Adrenal gland (tissue), 5 donors: ENCODE measurements around the gene LYPD6B.

Source experiments
- POLR2A ChIP-seq, 2 donors: fragments of 450-650 bp; IDR thresholded peaks; one replicate each; pipeline ENCODE4 v1.6.1; 2017; ENCODE audit warnings: antibody characterized with exemption in 2 of 2, mild to moderate bottlenecking in 2 of 2, moderate library complexity in 1 of 2
- TF ChIP-seq, protein P1 (sequence below), 6 experiments: fragments of 450-650 bp in 4 of 6; fragments of 200-600 bp in 2 of 6; sonication (generic) in 1 of 6; IDR thresholded peaks; 1 replicate in 5 of 6; 2 replicates in 1 of 6; pipeline versions ENCODE4 v1.5.1 to v1.8.0; 2016 to 2021; ENCODE audit warnings: antibody characterized with exemption in 6 of 6, mild to moderate bottlenecking in 2 of 6, moderate library complexity in 1 of 6
- donor health status: DM: no; HTN: no; CAD: no.

DNA sequence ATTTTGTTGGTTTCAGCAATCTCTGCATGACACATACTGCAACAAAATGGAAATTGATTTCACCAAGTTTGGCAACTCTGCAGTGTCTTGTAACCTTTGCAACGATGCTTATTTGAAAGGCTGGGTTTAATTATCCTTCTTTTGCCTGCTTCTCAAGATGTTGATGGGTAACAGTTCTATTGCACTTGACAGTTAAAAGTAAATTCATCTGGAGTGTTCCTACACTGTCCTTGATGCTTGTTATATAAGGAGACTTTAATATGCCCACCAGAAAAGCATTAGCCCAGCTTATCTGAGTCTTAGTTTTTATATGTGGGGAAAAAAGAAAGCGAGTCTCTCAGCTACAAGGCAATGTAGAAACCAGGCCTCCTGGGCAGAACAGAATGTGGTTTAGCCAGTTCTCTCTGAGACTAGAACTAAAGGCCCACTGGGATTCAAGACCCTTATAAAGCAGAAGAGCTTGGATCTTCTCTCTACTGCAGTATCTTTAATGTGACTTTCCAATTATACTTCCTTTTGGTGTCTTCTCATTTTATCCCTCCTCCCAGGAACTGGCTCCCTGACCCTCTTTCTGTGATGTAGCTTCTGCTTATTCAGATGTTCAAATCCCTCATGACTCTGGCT, 185.1 kb downstream of the LYPD6B start:
- TF ChIP-seq, protein P1, sequence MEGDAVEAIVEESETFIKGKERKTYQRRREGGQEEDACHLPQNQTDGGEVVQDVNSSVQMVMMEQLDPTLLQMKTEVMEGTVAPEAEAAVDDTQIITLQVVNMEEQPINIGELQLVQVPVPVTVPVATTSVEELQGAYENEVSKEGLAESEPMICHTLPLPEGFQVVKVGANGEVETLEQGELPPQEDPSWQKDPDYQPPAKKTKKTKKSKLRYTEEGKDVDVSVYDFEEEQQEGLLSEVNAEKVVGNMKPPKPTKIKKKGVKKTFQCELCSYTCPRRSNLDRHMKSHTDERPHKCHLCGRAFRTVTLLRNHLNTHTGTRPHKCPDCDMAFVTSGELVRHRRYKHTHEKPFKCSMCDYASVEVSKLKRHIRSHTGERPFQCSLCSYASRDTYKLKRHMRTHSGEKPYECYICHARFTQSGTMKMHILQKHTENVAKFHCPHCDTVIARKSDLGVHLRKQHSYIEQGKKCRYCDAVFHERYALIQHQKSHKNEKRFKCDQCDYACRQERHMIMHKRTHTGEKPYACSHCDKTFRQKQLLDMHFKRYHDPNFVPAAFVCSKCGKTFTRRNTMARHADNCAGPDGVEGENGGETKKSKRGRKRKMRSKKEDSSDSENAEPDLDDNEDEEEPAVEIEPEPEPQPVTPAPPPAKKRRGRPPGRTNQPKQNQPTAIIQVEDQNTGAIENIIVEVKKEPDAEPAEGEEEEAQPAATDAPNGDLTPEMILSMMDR (IDR thresholded peaks at IDR 0.05), result no peak
- no peak for TF ChIP-seq POLR2A (IDR thresholded peaks at IDR 0.05)
